HCT116 (cell line): ENCODE measurements around the gene AUTS2. TPM values are rescaled to one million over a fixed set of nuclear protein-coding genes. Genes with fewer than 3 reads are reported as not detected.

ENCODE experiments used
- ATAC-seq: fragments of 200-7000 bp; cut with Tn5 transposase; 2 replicates; pipeline ENCODE4 v1.9.1; 2020; ENCODE audit warnings: mild to moderate bottlenecking, moderate library complexity
- BruUV-seq: library from RNA; stranded (reverse); fragments of 400-500 nt; replicated peaks from 2 replicates; lab custom pipeline; 2021; lab: Mats Ljungman, UMichigan
- CTCF ChIA-PET: fragments of 300-600 bp; sonication (Branson Sonifier 250); formaldehyde crosslinking; loops from one replicate; lab custom pipeline; 2021; ENCODE audit warnings: antibody characterized with exemption; lab: Charles Lee
- POLR2A ChIA-PET: fragments of 300-600, 350-600 bp; sonication (Branson Sonifier 250); formaldehyde crosslinking; loops from one replicate; lab custom pipeline; 2021; ENCODE audit warnings: antibody characterized with exemption; lab: Charles Lee
- RAD21 ChIA-PET, 2 experiments: fragments of 300-600 bp; sonication (Branson Sonifier 250); formaldehyde crosslinking; loops; one replicate each; lab custom pipeline; 2023; ENCODE audit warnings: low total read pairs in 2 of 2; ENCODE audit not compliant: uncharacterized antibody in 2 of 2, unreplicated experiment in 2 of 2, low non-redundant PET in 1 of 2; lab: Charles Lee
- DNase-seq: peaks from one replicate; pipeline ENCODE4 v3.0.0-alpha.2; 2010; ENCODE audit warnings: low read depth, low spot score
- H2AFZ ChIP-seq: fragments of 200-600 bp; shearing (Covaris generic), sonication (generic); 2 replicates; pipeline ENCODE4 v1.6.1; 2017; ENCODE audit warnings: low read depth, mixed run types, mixed read lengths, antibody characterized with exemption, low read length; ENCODE audit not compliant: poor library complexity, severe bottlenecking
- H3K27ac ChIP-seq: 2 replicates; pipeline ENCODE4 v1.5.1; 2012; ENCODE audit warnings: low read depth, low read length
- H3K27me3 ChIP-seq: fragments of 200-600 bp; sonication (generic); 2 replicates; pipeline ENCODE4 v1.6.1; 2016; ENCODE audit warnings: mixed run types, low read length, mixed read lengths; ENCODE audit not compliant: insufficient read depth
- H3K36me3 ChIP-seq, 2 experiments: fragments of 200-500 bp in 1 of 2; fragments of 200-600 bp in 1 of 2; sonication (Bioruptor generic) in 1 of 2; sonication (generic) in 1 of 2; 2 replicates each; pipeline versions ENCODE4 v1.5.1 to v1.6.1; 2014 to 2016; ENCODE audit warnings: low read length in 2 of 2, inconsistent platforms in 1 of 2, mixed read lengths in 1 of 2, mixed run types in 1 of 2; ENCODE audit not compliant: insufficient read depth in 2 of 2, control insufficient read depth in 1 of 2
- H3K4me1 ChIP-seq, 2 experiments: fragments of 200-600 bp in 1 of 2; sonication (generic) in 1 of 2; 2 replicates each; pipeline versions ENCODE4 v1.5.1 to v1.6.1; 2012 to 2017; ENCODE audit warnings: low read length in 2 of 2, inconsistent platforms in 1 of 2, mild to moderate bottlenecking in 1 of 2, mixed read lengths in 1 of 2, mixed run types in 1 of 2, moderate library complexity in 1 of 2; ENCODE audit not compliant: insufficient read depth in 2 of 2, control insufficient read depth in 1 of 2
- H3K4me2 ChIP-seq: fragments of 200-600 bp; sonication (generic); 2 replicates; pipeline ENCODE4 v1.6.1; 2017; ENCODE audit warnings: mixed run types, low read length, mixed read lengths
- H3K4me3 ChIP-seq, 2 experiments: fragments of 200-600 bp in 1 of 2; sonication (generic) in 1 of 2; replicated peaks in 1 of 2; 2 replicates each; pipeline ENCODE4 v1.5.1; 2011 to 2016; ENCODE audit warnings: low read length in 2 of 2, control low read depth in 1 of 2, low read depth in 1 of 2, mild to moderate bottlenecking in 1 of 2, mixed read lengths in 1 of 2, mixed run types in 1 of 2
- H3K79me2 ChIP-seq: fragments of 200-600 bp; sonication (generic); 2 replicates; pipeline ENCODE4 v1.6.1; 2017; ENCODE audit warnings: mild to moderate bottlenecking, mixed run types, low read length, moderate library complexity, mixed read lengths; ENCODE audit not compliant: insufficient read depth
- H3K9ac ChIP-seq: fragments of 200-600 bp; sonication (generic); 2 replicates; pipeline ENCODE4 v1.6.1; 2016; ENCODE audit warnings: low read length, mixed read lengths
- H3K9me2 ChIP-seq: fragments of 200-600 bp; sonication (generic), shearing (Covaris generic); 2 replicates; pipeline ENCODE4 v1.6.1; 2017; ENCODE audit warnings: mixed run types, mild to moderate bottlenecking, moderate library complexity; ENCODE audit not compliant: insufficient read depth
- H3K9me3 ChIP-seq, 2 experiments: fragments of 200-500 bp in 1 of 2; fragments of 200-600 bp in 1 of 2; sonication (Bioruptor generic) in 1 of 2; sonication (generic) in 1 of 2; 2 replicates each; pipeline ENCODE4 v1.6.1; 2014 to 2017; ENCODE audit warnings: low read length in 2 of 2, mixed read lengths in 2 of 2, inconsistent platforms in 1 of 2, low read depth in 1 of 2, mild to moderate bottlenecking in 1 of 2, mixed run types in 1 of 2, moderate library complexity in 1 of 2; ENCODE audit not compliant: control insufficient read depth in 1 of 2, insufficient read depth in 1 of 2
- H4K20me1 ChIP-seq: fragments of 200-600 bp; sonication (generic), shearing (Covaris generic); 2 replicates; pipeline ENCODE4 v1.6.1; 2017; ENCODE audit warnings: mixed run types, mild to moderate bottlenecking, moderate library complexity; ENCODE audit not compliant: insufficient read depth
- ATF3 ChIP-seq: IDR thresholded peaks from 2 replicates; pipeline ENCODE4 v1.6.1; 2012
- CBX3 ChIP-seq: IDR thresholded peaks from 2 replicates; pipeline ENCODE4 v1.6.1; 2012; ENCODE audit warnings: low read depth
- CTCF ChIP-seq, 3 experiments: fragments of 200-600 bp in 1 of 3; sonication (generic) in 1 of 3; IDR thresholded peaks in 2 of 3; conservative IDR thresholded peaks in 1 of 3; 2 replicates each; pipeline ENCODE4 v1.5.1; 2012 to 2017; ENCODE audit warnings: low read depth in 2 of 3, low read length in 2 of 3, antibody characterized with exemption in 1 of 3, borderline replicate concordance in 1 of 3, control low read depth in 1 of 3, mild to moderate bottlenecking in 1 of 3, mixed read lengths in 1 of 3, mixed run types in 1 of 3, moderate library complexity in 1 of 3; ENCODE audit not compliant: insufficient read depth in 1 of 3
- EGR1 ChIP-seq: IDR thresholded peaks from 2 replicates; pipeline ENCODE4 v1.6.1; 2012; ENCODE audit warnings: low read depth
- ELF1 ChIP-seq: IDR thresholded peaks from 2 replicates; pipeline ENCODE4 v1.6.1; 2012; ENCODE audit warnings: low read depth, borderline replicate concordance
- EZH2 ChIP-seq: fragments of 200-600 bp; sonication (generic); IDR thresholded peaks from 2 replicates; pipeline ENCODE4 v1.6.1; 2017; ENCODE audit warnings: antibody characterized with exemption, mixed run types
- EZH2phosphoT487 ChIP-seq: fragments of 200-600 bp; IDR thresholded peaks from 2 replicates; pipeline ENCODE4 v1.6.1; 2018; ENCODE audit warnings: antibody characterized with exemption, borderline replicate concordance
- FOSL1 ChIP-seq: IDR thresholded peaks from 2 replicates; pipeline ENCODE4 v1.6.1; 2012; ENCODE audit warnings: low read depth
- JUND ChIP-seq: IDR thresholded peaks from 2 replicates; pipeline ENCODE4 v1.6.1; 2012
- MAX ChIP-seq: IDR thresholded peaks from 2 replicates; pipeline ENCODE4 v1.6.1; 2012
- POLR2AphosphoS5 ChIP-seq: IDR thresholded peaks from 2 replicates; pipeline ENCODE4 v1.6.1; 2011; ENCODE audit warnings: mild to moderate bottlenecking, low read depth, low read length, moderate library complexity
- RAD21 ChIP-seq: IDR thresholded peaks from 2 replicates; pipeline ENCODE4 v1.6.1; 2012; ENCODE audit warnings: low read depth, mild to moderate bottlenecking
- SIN3A ChIP-seq: IDR thresholded peaks from 2 replicates; pipeline ENCODE4 v1.6.1; 2012; ENCODE audit warnings: low read depth
- SP1 ChIP-seq: IDR thresholded peaks from 2 replicates; pipeline ENCODE4 v1.6.1; 2012; ENCODE audit warnings: low read depth
- TCF7L2 ChIP-seq: IDR thresholded peaks from 2 replicates; pipeline ENCODE4 v1.7.0; 2011; ENCODE audit warnings: borderline replicate concordance, inconsistent platforms; ENCODE audit not compliant: insufficient read depth, insufficient read length; ENCODE audit errors: extremely low read depth
- ZBTB33 ChIP-seq: IDR thresholded peaks from 2 replicates; pipeline ENCODE4 v1.6.1; 2011; ENCODE audit warnings: mild to moderate bottlenecking, low read length, moderate library complexity; ENCODE audit not compliant: insufficient replicate concordance; ENCODE audit errors: extremely low read depth
- ZFX ChIP-seq: fragments of 450-650 bp; IDR thresholded peaks from 2 replicates; pipeline ENCODE4 v1.6.1; 2017
- intact Hi-C: fragments of 100-400 bp; cut with micrococcal nuclease; formaldehyde crosslinking; loops from 2 replicates; pipeline ENCODE4 v1.10.0; 2022
- total RNA-seq: library from RNA; stranded (reverse); gene quantifications from one replicate; pipeline ENCODE4 v1.2.1, GENCODE V29; 2021; ENCODE audit not compliant: unreplicated experiment

AUTS2 gene
- total RNA-seq, 1 experiment from 2014 or later, result 0.93 TPM

- ChIA-PET CTCF (no interaction called here), RAD21 (no interaction called here), POLR2A (no interaction called here)
- intact Hi-C loops, result no loop called here
- H3K27me3 ChIP-seq, result no peaks in the 10 kb centered on the region
- H3K4me3 ChIP-seq, result no peak overlapping the region
- H4K20me1 ChIP-seq, result no peaks in the 10 kb centered on the region
- DNase-seq (no peak), ATAC-seq (no peak)
- H3K4me1 ChIP-seq, result no peaks in the 10 kb centered on the region
- H3K4me2 ChIP-seq, result no peak overlapping the region
- no peak overlapping the region for H2AFZ ChIP-seq
- peaks cover 0 to 22% of the 10 kb centered on the region in 2 experiments; a peak in 2 of 4 replicates for H3K9me3 ChIP-seq
- no TSS peak for BruUV-seq
- H3K27ac ChIP-seq, result no peak overlapping the region
- TF ChIP-seq ZBTB33 (no peak), RAD21 (no peak)
- no peaks in the 10 kb centered on the region for H3K36me3 ChIP-seq
- H3K9me2 ChIP-seq, result no peaks in the 10 kb centered on the region
- H3K79me2 ChIP-seq, result no peaks in the 10 kb centered on the region
- H3K9ac ChIP-seq, result no peak overlapping the region
These were observed 828.1 kb downstream of the AUTS2 start for GRCh38 chr7:70426249-70426880.

- CTCF ChIA-PET, result no interaction called here
- peaks cover 3 to 33% of the 10 kb centered on the region in 2 experiments; a peak in 2 of 4 replicates for H3K9me3 ChIP-seq
- intact Hi-C loops, result no loop called here
- H2AFZ ChIP-seq, result no peak overlapping the region
- no peaks in the 10 kb centered on the region for H3K27me3 ChIP-seq
- POLR2A ChIA-PET, result no interaction called here
- H3K4me1 ChIP-seq, result no peaks in the 10 kb centered on the region
- H4K20me1 ChIP-seq, result no peaks in the 10 kb centered on the region
- no TSS peak for BruUV-seq
- no peak overlapping the region for H3K4me2 ChIP-seq
- no peaks in the 10 kb centered on the region for H3K79me2 ChIP-seq
- ATAC-seq (no peak), DNase-seq (no peak)
- no peak overlapping the region for H3K27ac ChIP-seq
- RAD21 ChIA-PET, result no interaction called here
- H3K4me3 ChIP-seq, result no peak overlapping the region
- H3K9ac ChIP-seq, result no peak overlapping the region
- no peaks in the 10 kb centered on the region for H3K36me3 ChIP-seq
- no peaks in the 10 kb centered on the region for H3K9me2 ChIP-seq
- no peak for TF ChIP-seq CBX3
- TF ChIP-seq CTCF (IDR thresholded peaks at IDR 0.05 in 2 of 3, conservative IDR thresholded peaks at IDR 0.05 in 1 of 3; ENCODE audit: borderline replicate concordance in 1 of 3, insufficient read depth in 1 of 3, low read depth in 2 of 3, low read length in 2 of 3), result no peak
- TF ChIP-seq EGR1, result no peak
- TF ChIP-seq SP1, result no peak
- TF ChIP-seq POLR2AphosphoS5, result no peak
- TF ChIP-seq RAD21, result no peak
- TF ChIP-seq MAX, result no peak
- TF ChIP-seq TCF7L2, result no peak
- no peak for TF ChIP-seq JUND
- no peak for TF ChIP-seq EZH2phosphoT487
- no peak for TF ChIP-seq SIN3A
- TF ChIP-seq ZFX, result no peak
- TF ChIP-seq ATF3, result no peak
- no peak for TF ChIP-seq EZH2
- no peak for TF ChIP-seq FOSL1
- no peak for TF ChIP-seq ELF1
These were observed 834.3 kb downstream of the AUTS2 start for GRCh38 chr7:70432567-70433001.
